Activated CD8-positive, alpha-beta memory T cell treated with anti-CD3 and anti-CD28 coated beads for 36 hours (primary cell): ENCODE results near the gene SMYD2. TPM values are rescaled to one million over a fixed set of nuclear protein-coding genes. Genes with fewer than 3 reads are reported as not detected.

Experiments
- CTCF ChIA-PET: fragments of 350-600 bp; sonication (Branson Sonifier 250); formaldehyde crosslinking; loops from one replicate; lab custom pipeline; 2021; ENCODE audit warnings: antibody characterized with exemption; lab: Charles Lee
- POLR2A ChIA-PET: fragments of 350-600 bp; sonication (Branson Sonifier 250); formaldehyde crosslinking; loops from one replicate; lab custom pipeline; 2021; ENCODE audit warnings: antibody characterized with exemption; lab: Charles Lee
- total RNA-seq, 2 experiments: library from RNA; stranded (reverse); gene quantifications; one replicate each; pipeline ENCODE4 v1.2.3, GENCODE V29; 2021

SMYD2 gene
- total RNA-seq, 2 experiments from 2014 or later, result 30.0 to 32.4 TPM

DNA sequence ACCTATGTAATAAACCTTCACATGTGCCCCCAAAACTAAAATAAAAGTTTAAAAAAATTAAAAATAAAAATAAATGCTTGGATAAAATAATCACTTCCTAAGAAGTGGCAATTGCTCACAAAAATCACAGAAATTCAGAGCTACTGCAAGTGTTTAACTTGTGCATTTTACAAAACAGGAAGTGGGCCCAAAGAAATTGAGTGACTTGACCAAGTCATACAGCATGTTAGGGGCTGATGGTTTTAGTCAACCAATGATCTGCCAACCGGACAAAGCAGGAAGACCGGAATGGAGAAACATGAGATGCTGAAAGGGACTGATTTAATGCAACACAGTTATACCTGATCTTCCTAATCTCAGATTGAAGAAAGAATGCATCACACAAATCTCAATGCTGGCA is 96.5 kb downstream of the SMYD2 start:
- CTCF ChIA-PET, result interaction anchor here (0.7 kb wide), 1 partner anchor 86 kb away, joined by 3 read pairs; no protein-coding TSS in a partner anchor

DNA sequence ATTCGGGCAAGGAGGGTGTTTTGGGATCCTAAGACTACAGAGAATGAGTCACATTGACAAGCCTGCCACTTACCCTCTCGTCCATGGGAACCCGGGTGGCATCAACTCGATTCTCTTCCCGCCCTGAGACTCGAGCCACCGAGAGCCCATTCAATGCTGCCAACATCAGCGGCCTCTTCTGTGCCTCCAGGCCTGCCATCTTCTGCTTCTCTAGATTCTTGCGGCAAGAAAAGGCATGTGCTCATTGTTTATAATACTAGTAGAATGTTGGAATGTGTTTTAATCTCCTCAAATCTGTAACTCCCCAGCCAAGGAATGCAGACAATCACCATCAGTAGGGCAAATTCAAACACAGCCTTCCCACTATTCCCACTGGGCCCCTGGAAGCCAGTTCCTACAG is 96.9 kb downstream of the SMYD2 start:
- ChIA-PET CTCF (no interaction called here), POLR2A (no interaction called here)

More for the DNA sequence above, 96.5 kb downstream of the SMYD2 start:
- POLR2A ChIA-PET, result no interaction called here

DNA sequence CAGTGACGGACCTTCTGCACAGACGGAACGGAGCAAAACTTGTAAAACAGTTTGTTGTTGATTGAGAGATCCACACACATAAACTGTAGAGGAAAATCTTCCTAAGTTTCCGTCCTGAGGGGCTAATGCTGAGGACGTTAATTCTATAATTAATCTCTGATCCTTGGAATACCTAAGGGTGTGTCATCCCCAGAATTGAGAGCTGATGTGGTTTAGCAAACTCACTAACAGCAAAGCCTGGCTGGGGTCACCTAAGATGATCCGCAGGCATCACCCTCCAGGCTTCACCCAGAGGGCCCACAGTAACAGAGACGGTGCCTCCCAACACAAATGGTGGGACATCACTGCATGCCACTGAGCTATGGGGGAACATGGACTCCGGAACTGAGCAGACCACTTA is 97.5 kb downstream of the SMYD2 start:
- ChIA-PET POLR2A (no interaction called here), CTCF (no interaction called here)

DNA sequence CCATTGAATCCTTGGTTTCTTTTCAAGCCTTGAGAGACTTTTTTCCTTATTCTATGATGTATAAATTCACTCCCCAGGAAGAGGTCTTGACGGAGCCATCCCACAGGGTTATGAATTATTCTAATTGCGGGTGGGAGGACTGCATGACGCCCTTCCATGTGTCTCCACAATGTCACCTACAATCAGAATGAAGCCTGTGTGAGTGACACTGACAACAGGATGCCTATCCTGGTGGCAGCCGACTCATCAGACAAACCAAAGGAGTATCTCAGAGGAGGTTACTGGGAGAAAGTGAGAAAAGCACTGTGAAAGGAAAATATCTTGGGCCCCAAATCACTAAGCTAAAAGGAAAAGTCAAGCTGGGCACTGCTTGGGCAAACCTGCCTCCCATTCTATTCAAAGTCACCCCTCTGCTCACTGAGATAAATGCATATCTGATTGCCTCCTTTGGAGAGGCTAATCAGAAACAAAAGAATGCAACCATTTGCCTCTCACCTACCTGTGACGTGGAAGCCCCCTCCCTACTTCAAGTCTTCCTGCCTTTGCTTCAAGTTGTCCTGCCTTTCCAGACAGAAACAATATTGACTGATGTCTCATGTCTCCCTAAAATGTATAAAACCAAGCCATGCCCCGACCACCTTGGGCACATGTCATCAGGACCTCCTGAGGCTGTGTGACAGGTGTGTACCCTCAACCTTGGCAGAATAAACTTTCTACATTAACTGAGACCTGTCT is 98.4 kb downstream of the SMYD2 start:
- CTCF ChIA-PET, result no interaction called here

DNA sequence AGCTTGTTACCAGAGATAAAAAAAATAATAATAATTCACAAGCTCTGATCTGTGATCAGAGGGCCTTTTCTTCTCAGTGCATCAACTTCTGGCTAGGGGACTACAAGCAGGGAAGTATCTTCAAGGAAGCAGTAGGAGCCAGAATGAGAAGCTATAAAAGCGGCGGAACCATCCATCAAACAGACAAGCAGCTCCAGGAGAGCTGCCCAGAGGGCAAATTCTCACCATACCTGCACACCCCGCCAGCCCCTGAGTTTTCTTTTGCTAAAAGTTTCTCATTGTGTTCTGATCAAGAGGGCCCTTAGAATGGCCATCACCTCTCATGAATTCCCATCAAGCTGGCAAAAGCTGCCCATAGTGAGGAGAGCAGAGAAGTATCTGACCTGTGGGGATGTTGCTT is 99.4 kb downstream of the SMYD2 start:
- CTCF ChIA-PET, result no interaction called here
- POLR2A ChIA-PET, result no interaction called here

More for the DNA sequence above, 98.4 kb downstream of the SMYD2 start:
- POLR2A ChIA-PET, result no interaction called here

DNA sequence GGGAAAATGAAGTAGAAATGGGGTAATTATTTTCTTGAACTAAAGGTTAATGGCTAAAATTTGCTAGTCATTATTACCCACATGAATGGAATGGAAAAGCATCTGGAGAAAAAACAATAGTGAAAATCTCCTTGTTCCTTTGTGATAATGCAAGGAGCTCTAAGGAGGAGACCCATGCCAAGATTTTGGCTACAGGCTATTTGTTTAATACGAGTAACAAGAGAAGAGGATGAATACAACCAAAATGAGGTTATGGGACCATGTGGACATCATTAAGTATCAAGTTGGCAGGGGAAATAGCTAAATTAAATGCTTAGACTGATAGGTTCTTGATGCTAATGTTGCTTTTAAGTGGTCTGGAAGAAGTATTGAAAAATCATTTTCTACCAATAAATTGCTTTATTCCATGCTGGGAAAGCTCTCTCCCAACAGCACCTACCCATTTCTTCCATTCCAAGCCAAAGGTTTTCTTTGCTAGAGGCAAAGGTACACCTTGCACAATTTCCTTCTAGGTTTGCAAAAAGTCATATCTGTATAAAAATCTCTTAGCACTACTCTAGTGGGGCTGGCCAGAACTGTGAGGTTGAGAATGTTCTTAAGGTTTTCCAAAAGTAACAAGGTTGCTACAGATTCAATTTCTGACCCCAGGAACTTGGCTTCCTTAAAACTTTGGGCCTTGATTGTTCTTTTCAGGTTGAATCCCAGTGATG is 100.2 kb downstream of the SMYD2 start:
- CTCF ChIA-PET, result no interaction called here
- POLR2A ChIA-PET, result no interaction called here

DNA sequence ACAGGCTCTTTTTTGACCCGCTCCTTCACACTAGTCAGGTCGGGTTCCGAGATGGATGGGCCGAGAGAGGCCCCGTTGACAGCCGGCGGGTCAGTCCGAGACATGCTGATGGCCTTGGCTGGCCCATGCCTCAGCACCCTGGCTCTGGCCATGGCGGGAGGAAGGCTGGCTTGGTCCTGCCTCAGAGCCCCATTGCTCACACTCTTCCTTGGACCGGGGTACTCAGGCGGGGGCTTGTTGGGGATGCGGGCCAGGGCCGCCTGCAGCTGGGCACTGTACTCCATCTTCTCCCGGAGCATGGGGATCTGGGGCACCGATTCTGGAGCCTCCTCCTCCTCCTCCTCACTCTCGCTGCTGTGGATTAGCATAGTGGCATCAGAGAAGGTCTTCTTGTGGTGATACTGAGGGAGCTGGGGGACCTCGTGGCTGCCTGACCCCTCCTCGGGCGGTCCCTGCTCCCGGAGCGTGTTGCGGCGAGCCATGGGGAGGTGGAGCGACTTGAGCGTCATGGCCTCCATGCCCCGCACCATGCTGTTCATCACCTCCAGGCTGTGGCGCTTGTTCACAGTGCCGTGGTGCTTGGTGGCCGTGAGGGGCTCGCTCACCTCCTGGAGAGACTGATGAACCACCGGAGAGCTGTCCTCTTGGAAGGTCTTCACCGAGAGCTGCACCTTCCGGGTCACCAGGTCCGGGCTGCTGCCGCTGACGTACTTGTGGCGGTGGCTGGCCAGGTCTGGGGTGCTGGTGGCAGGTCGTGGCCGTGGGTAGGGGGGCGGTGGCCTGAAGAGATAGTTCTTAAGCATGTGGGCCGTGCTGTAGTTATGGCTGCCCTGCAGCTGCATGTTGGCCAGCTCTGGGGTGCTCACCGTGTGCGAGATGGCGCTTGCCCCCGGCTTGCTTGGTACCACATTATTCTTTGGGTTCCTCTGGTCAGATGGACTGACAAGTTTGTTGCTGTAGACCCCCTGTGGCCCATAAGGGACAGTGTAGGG is 102.7 kb downstream of the SMYD2 start:
- CTCF ChIA-PET, result no interaction called here
- POLR2A ChIA-PET, result no interaction called here

DNA sequence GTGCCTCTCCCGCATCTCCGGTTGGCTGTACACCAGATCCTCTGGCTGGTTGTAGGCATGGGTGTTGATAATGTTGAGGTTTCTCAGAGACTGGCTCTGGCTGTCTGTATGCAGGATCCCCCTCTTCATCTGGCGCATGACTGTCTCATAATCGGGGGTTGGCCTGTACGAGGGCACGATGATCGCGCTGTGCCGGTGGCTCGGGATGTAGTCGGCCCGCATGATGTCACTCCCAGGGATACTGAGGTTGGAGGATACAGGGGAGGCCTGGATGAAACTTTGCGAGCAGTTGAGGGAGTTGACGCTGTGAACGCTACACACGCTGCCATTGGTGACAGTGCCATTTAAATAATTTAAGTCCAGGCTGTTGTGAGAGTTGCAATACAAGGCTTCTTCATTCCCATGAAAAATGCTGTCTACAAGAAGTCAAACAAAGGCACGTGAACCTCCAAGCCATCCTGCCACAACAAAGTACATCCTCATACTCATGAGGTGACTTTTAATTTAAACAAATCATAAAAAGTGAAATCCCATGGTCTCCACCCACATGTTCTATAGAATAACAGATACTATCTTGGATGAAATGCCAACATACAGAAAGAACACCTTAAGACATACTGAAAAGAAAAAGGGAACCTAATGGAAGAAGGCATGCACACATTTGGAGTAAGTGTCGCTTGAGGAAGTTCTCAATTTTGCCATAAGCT is 103.6 kb downstream of the SMYD2 start:
- ChIA-PET CTCF (no interaction called here), POLR2A (no interaction called here)

DNA sequence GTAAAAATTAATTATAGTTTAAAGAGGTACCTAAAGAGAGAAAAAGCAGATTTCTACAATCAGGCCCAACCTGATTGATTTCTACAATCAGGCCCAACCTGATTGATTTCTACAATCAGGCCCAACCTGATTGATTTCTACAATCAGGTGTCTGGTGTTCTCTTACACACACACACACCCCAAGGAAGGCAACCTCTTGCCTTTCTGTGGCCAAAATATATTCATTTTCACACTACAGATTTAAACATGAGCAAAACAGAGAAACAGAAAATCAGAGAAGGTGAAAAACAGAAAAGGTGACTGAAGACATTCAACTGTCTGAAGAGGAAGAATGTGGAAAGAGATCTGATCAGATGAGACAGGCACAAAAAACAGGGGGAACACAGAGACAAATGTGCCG is 104.5 kb downstream of the SMYD2 start:
- ChIA-PET POLR2A (no interaction called here), CTCF (no interaction called here)

DNA sequence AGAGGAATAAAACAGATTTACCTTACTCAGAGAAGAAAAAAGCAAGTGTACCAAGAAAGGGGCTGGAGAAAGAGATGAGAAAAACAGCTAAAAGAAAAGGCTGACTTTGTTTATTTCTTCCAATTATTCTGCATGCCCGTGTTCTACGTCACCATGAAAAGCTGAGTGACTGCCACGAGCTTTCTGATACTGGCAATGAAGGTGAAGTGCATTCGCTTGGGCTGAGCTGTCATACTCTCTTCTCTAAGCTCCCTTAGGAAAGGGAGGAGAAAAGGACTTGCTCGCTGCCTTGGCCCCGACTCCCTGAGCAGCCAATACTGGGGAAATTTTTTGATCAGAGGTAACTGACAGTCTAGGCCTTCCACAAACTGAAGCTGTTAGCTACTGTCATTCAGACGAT is 105.4 kb downstream of the SMYD2 start:
- ChIA-PET POLR2A (no interaction called here), CTCF (no interaction called here)
